NCI-H1694 treated with DMSO at 0.1 percent for 48 hours (cell line): Measurements from ENCODE around the gene MAPK8IP2.
"Not testable (repeated sequence)": the region's sequence is repeated elsewhere in the genome, so short reads cannot be mapped to it uniquely, and the experiment has no call there.

Experiments used
- DNase-seq: peaks from one replicate; lab custom pipeline; 2025; lab: John Stamatoyannopoulos, UW

Gene MAPK8IP2

DNA sequence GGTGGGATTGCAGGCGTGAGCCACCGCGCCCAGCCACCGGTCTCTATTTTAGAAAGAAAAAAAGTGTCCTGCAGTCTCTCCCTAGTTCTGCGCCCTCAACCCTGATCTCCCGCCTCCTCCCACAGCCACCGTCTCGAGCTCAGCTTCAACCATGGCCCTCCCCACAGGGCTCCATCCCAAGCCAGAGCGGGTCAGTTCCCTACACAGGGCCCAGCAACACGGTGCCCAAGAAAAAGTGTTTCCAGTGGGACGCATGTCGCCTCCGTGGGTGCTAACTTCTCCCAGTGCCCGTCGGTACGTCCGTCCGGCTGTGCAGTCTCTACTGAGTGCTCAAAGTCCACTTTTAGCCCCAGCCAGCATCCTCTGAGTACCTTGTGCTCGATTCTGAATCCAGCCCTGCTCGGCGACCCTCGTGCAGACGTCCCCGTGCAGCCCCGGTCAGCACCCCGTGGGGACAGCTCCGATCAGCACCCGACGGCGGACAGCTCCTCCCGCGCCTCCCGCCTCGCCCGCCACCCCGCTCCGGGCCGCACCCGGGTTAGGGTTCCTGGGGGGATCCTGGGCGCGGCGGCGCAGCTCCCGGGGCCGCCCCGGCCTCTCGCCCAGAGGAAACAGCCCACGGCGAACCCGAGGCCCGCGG, 657 bp upstream of the MAPK8IP2 start:
- DNase-seq: no peak

DNA sequence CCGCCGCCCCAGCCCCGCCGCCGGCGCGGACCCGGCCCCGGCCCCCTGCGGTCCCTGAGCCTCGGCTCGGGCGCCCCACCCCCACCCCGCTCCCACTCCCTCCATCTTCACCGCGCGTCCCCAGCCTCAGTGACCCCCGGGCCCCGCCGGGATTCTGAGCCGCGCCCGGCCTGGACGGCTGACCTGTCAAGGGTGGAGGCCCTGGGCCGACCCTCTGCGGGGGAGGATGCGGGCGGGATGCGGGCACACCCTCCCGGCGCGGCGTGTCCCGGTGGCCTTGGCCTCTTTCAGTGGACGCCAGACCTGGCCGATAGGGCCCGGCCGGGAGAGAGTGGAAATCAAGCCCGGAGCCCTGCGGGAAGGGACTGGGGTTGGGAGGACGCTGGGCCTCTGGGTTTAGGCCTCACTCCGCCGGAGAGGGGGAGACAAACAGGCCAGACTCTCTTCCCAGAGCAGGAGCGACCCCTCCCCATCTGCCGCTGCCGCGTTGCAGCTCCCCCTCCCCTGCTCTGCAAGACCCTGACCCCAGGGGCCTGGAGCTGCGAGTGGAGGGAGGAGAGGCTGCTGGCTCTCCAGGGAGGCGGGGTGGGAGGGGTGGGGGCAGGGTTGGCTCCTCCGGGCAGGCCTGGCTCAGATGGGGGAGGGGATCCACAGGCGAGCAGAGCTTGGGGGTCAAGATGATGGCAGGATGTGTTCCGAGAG, 525 bp downstream of the MAPK8IP2 start:
- no peak for DNase-seq

DNA sequence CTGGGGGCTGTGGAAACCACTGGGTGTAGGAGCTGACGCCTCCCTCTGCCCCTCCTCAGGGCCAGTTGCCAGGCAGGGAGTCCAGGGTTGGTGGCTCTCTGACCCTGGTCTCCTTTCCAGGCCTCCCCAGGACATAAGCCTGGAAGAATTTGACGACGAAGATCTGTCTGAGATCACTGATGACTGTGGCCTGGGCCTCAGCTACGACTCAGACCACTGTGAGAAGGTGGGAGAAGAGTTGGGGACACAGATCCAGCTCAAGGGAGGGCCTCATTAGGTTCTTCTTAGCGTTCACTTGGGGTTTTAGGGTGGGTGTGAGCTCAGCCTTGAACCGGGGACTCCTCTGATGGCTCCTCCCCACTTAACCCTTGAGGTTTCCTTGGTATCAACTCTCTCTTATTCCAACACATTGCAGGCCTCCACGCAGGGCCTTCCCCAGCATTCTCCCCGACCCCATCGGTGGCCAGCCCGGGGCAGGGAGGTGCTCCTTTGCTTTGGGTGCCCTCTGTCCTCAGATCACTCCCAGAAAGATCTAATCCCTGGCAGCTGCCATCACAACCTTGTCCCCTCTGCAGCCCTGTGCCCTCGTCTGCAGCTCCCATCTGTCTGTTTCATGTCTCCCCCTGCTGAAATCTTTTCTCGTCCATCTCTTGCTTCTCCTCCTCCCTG, 1.2 kb downstream of the MAPK8IP2 start:
- DNase-seq: peak; percentile 18

DNA sequence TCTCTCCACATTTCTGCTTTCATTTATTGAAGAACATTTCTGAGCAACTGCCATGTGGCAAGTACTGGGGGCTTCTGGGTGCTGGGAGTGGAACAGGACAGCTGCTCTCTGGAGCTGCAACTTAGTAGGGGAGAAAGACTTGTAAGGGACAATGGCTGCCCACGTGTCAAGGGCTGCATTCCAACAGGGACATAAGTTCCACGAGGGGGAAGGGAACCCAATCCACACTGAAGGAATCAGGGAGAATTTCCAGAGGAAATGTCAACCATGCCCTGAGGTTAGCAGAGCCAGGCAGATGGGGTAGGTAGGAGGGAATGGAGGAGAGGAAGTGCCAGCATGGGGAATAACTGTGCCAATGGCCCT, 1.7 kb downstream of the MAPK8IP2 start:
- no peak for DNase-seq

DNA sequence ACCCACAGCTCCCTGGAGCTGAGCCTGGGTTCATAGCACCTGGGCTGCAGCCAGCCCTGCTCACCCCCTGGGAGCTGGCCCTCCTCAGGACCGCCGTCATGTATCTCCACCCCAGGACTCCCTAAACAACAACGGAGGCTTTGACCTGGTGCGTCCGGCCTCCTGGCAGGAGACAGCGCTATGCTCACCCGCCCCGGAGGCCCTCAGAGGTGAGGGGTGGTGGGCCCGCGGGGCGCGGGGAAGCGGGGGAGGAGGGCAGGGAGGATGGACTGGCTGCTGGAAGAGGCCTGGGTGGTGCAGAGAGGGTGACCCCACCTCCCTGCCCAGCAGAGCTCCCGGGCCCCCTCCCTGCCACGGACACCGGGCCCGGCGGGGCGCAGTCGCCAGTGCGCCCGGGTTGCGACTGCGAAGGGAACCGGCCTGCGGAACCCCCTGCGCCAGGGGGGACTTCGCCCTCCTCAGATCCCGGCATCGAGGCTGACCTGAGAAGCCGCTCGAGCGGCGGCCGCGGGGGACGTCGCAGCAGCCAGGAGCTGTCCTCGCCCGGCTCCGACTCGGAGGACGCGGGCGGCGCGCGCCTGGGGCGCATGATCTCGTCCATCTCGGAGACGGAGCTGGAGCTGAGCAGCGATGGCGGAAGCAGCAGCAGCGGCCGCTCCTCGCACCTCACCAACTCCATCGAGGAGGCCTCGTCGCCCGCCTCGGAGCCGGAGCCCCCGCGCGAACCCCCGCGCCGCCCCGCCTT, 3.1 kb downstream of the MAPK8IP2 start:
- no peak for DNase-seq

DNA sequence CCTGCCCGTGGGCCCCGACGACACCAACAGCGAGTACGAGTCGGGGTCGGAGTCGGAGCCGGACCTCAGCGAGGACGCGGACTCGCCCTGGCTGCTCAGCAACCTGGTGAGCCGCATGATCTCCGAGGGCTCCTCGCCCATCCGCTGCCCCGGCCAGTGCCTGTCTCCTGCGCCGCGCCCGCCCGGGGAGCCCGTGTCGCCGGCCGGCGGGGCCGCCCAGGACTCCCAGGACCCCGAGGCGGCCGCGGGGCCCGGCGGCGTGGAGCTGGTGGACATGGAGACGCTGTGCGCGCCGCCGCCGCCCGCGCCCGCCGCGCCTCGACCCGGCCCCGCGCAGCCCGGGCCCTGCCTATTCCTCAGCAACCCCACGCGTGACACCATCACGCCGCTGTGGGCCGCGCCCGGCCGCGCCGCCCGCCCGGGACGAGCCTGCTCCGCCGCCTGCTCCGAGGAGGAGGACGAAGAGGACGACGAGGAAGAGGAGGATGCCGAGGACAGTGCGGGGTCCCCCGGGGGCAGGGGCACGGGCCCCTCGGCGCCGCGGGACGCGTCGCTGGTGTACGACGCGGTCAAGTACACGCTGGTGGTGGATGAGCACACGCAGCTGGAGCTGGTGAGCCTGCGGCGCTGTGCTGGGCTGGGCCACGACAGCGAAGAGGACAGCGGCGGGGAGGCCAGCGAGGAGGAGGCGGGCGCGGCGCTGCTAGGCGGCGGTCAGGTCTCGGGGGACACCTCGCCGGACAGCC, 3.8 kb downstream of the MAPK8IP2 start:
- DNase-seq: no peak

DNA sequence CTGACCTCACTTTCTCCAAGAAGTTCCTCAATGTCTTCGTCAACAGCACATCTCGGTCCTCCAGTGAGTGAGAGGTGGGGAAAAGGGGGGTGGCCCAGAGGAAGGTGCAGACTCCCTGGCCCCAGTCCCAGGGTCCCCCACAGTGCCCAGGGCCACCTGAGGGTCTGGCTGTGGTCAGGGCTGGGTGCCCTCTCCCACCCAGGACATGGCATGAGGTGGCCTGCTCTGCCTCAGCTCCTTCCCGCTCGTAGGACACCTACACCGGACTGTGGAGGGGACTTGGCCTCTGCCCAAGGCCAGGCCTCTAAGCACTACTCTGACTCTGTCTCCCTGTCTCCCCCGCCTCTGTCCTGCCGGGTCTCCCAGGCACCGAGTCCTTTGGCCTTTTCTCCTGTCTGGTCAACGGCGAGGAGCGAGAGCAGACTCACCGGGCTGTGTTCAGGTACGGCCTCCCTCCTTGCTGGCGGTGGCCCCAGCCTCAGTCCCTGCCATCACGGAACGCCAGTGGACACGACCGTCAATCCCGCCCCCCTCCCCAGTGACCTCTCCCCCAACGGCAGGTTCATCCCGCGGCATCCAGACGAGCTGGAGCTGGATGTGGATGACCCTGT, 4.5 kb downstream of the MAPK8IP2 start:
- DNase-seq: no peak

DNA sequence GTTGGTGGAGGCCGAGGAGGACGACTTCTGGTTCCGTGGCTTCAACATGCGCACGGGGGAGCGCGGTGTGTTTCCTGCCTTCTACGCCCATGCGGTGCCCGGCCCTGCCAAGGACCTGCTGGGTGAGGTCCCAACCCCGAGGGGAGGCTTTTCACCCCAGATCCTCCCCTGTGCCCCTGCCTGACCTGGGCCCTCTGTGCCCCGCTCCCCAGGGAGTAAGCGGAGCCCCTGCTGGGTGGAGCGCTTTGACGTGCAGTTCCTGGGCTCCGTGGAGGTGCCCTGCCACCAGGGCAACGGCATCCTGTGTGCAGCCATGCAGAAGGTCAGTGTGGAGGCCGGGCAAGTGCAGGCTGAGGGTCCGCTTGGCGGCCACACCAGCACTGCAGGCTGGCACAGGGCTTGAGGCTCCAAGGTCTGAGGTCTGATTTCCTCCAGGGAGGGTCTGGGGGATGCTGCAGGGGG, 5.1 kb downstream of the MAPK8IP2 start:
- no peak for DNase-seq

DNA sequence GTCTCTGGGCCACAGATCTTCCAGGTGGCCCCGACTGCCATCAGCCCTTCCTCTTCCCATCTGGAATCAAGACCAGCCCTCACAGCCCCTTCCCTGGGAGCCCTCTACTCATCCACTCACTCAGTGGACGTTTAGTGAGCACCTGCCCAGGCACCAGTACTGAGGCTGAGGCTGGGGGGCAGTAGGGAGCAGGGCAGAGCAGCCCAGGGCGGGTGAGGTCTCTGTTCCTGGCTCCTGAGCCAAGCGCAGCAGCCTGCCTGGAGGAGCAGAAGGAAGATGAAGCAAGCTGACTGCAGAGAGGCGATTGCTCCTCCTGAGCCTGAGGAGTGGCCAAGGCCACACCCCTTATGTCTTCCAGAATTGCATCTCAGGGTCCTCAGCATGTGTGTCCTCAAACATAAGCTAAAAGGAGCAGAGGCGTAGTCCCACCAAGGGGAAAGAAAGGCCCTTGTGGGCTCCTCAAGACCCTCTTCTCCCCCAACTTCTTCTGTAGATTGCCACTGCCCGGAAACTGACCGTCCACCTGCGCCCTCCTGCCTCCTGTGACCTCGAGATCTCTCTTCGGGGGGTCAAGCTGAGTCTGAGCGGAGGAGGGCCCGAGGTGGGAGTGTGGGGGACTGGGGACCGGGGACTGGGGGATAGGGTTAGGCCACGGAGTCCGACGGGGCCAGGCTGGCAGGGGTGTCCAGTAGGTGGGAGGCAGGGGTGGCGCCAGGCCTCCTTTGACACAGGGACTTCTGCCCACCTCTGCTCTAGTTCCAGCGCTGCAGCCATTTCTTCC, 5.8 kb downstream of the MAPK8IP2 start:
- no peak for DNase-seq

DNA sequence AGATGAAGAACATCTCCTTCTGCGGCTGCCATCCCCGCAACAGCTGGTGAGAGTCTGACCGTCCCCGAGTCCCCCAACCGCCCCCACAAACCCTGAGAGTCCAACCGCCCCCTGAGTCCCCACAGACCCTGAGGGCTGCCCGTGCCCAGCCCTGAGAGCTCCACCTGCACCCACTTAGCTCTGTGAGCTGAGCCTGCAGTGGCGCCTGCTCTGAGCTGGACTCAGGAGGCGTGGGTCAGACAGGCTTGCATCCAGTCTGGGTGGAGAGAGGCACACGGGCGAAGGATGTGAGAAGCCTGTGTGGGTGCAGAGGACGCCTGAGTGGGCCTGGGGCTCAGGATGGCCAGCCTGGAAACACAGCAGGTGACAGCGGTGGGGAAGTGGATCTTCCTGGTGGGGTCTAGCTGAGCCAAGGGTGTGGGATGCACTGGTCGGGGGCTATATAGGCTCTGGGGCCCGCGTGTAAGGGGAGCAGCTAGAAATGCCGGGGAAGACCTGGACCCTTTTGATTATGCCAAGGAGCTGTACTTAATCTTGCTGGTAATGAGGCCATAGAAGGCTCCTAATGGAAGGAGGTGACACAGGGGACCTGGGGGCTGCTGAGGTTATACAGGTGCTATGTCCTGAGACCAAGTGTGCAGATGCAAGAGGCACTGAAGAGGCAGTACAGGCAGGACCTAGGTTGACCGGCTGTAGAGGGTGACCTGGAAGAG, 6.5 kb downstream of the MAPK8IP2 start:
- no peak for DNase-seq

DNA sequence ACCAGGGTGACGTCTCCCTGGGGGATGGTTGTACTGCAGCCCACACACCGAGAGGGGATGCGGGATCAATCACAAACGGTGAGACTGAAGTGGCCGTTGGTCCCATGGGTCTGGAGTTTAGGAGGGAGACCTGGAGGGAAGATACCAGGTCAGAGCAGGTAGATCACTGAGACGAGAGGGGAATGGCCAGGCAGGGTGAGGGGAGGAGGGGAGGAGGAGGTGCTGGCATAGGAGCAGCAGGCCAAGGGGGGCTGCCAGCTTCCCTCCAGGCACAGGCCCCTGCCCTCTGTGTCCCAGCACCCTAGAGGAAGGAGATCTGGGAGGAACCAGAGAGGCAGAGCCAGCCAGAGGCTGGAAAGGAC, 7.0 kb downstream of the MAPK8IP2 start:
- no peak for DNase-seq

DNA sequence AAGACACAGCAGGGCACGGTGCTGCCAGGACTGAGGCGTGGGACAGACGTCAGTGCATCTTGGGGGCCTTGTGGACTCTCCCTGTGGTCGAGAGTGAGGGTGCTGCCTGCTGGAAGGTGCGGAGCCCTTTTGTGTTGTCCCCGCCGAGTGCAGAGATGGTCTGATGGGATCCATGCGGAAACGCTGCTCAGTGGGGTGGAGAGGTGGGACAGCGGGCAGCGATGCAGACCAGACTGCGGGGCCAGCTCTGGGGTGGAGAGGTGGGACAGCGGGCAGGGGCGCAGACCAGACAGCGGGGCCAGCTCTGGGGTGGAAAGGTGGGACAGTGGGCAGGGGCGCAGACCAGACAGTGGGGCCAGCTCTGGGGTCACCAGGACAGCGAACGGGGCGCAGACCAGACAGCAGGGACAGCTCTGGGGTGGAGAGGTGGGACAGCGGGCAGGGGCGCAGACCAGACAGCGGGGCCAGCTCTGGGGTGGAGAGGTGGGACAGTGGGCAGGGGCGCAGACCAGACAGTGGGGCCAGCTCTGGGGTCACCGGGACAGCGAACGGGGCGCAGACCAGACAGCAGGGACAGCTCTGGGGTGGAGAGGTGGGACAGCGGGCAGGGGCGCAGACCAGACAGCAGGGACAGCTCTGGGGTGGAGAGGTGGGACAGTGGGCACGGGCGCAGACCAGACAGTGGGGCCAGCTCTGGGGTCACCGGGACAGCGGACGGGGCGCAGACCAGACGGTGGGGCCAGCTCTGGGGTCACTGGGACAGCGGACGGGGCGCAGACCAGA, 7.7 kb downstream of the MAPK8IP2 start:
- DNase-seq: not testable (repeated sequence)

DNA sequence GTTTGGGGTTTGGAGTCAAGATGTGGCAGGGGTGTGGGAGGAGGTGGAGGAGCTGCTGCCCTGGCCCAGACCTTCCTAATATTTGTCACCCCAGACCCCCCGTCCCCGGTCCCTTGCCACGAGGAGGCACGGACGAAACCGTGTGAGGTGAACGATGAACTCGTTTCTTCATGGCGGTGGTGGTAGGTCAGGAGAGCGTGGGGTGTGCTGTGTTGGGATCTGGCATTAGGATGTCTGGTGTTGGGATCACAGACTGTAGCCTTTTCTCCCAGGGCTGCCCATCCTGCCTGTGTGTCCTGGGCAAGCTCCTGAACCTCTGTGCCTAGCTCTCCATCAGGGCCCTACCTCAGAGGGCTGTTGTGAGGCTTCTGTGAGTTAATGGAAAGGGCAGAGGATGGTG, 8.4 kb downstream of the MAPK8IP2 start:
- no peak for DNase-seq

DNA sequence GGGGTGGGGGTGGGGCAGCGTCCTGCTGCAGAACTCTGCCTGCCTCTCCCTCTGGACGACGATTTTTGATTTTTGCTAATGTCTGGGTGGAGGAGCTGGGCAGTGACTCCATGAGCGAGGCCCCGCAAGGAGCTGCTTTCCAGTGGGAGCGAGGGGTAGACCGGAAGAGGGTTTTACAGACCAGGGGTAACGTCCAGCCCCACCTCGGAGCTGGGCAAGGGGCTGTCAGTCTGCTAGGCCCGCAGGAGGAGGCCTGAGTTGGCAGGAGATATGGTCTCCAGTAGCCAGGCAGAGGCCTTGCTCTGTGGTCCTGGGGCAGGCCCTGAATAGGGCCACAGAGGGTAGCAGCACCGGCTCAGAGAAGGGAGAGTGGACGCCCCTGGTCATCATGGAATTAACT, 9.0 kb downstream of the MAPK8IP2 start:
- no peak for DNase-seq

DNA sequence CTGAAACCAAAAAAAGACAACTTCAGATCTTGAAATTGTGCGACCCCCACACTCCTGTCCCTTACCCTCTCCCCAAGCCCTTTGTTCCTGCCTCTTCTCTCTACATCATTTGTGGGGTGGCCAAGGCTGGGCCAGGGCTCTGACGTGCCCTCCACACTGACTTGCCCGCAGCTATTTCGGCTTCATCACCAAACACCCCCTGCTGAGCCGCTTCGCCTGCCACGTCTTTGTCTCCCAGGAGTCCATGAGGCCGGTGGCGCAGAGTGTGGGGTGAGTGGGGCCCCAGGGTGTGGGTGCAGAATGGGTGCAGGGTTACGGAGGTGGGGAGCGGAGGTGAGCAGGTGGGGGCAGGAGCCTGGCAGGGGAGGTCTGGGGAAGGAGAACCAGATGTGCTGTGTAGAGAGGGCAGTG, 9.5 kb downstream of the MAPK8IP2 start:
- no peak for DNase-seq

DNA sequence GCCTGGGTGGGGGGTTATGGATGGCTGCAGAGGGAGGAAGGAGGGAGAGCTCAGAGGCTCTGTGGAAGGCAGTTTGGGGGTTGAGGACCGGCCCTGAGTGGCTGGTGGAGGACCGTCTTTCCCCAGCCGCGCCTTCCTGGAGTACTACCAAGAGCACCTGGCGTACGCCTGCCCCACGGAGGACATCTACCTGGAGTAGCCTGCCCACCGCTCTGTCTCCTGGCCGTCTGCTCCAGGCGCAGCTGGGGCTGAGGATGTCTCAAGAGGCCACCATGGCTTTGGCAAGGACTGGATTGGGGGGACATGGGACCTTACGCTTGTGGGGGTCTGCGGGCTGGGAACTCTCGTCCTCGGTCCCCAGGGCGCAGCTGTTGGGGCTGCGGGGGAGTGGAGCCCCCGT, 10.0 kb downstream of the MAPK8IP2 start:
- DNase-seq: no peak

DNA sequence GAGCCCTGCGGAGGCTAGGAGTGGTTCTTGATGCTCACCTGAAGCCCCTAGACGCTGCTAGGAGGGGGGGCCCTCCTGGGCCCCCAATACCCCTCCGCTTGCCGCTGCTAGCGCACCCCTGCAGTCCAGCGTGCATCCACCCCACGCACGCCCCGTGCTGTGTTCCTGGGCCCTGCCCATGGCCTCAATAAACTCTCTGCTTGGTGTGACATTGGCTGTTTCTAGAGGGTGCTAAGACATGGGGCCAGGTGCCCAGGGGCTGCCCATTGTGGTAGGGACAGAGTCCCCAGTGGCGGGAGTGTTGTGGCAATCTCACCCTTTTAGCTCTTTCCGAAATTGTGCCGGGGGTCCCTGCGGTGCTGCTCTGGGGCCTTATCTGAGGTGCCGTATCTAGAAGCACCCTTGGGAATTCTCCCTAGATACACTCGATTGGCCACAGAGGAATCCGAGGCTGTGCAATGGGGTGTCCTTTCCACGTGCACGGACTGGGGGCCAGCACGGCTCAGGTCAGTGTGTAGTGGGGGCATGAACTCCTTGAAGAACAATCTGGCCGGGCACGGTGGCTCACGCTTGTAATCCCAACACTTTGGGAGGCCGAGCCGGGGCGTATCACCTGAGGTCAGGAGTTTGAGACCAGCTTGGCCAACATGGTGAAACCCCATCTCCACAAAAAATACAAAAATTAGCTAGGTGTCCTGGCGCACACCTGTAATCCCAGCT, 10.9 kb downstream of the MAPK8IP2 start:
- no peak for DNase-seq

DNA sequence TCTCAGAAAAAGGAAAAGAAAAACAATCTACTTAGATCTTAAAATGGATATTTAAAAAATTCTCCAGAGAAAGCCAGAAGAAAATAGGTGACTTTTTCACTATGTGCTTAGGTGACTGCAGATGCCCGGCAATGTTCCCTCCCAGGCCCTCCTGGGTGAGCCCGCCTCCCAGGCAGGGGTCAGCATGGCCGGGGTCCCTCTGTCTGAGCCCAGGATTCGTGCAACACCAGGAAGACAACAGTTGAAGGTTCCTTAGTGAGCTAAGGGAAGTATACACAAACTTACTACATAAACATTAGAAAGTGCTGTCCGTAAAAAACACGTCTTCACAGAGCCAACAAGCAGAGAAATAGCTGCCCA, 11.6 kb downstream of the MAPK8IP2 start:
- no peak for DNase-seq
